Esophagus squamous epithelium (tissue), 4 donors: Measurements from ENCODE around the gene KPNA6.
"Not testable (repeated sequence)": the region's sequence is repeated elsewhere in the genome, so short reads cannot be mapped to it uniquely, and the experiment has no call there.

Experiments
- CTCF ChIP-seq, 6 experiments: fragments of 450-650 bp in 4 of 6; fragments of 200-600 bp in 2 of 6; sonication (generic) in 2 of 6; IDR thresholded peaks; one replicate each; pipeline ENCODE4 v1.5.1; 2016 to 2019; ENCODE audit warnings: antibody characterized with exemption in 6 of 6, mild to moderate bottlenecking in 4 of 6, moderate library complexity in 4 of 6
- POLR2A ChIP-seq, 4 donors: fragments of 450-650 bp; IDR thresholded peaks; one replicate each; pipeline ENCODE4 v1.6.1; 2017; ENCODE audit warnings: antibody characterized with exemption in 4 of 4, mild to moderate bottlenecking in 4 of 4, moderate library complexity in 3 of 4

GRCh38 chr1:32133950-32134280 lies 26.1 kb downstream of the KPNA6 start:
- not testable (repeated sequence) for TF ChIP-seq CTCF, POLR2A (IDR thresholded peaks at IDR 0.05)
